Upper lobe of right lung (tissue), 1 donor: Measurements from ENCODE around the gene ARMC10. TPM values are rescaled to one million over a fixed set of nuclear protein-coding genes. Genes with fewer than 3 reads are reported as not detected.

Experiments
- ATAC-seq: fragments of 200-7000 bp; cut with Tn5 transposase; one replicate; pipeline ENCODE4 v1.9.1; 2020; ENCODE audit warnings: mild to moderate bottlenecking, moderate library complexity
- DNase-seq: peaks from one replicate; pipeline ENCODE4 v3.0.0-alpha.2; 2020
- H3K27ac ChIP-seq: fragments of 200-600 bp; one replicate; pipeline ENCODE4 v1.8.0; 2022
- H3K27me3 ChIP-seq: fragments of 200-600 bp; one replicate; pipeline ENCODE4 v1.8.0; 2022; ENCODE audit warnings: mild to moderate bottlenecking
- H3K36me3 ChIP-seq: fragments of 200-600 bp; one replicate; pipeline ENCODE4 v1.8.0; 2022
- H3K4me1 ChIP-seq: fragments of 200-600 bp; one replicate; pipeline ENCODE4 v1.8.0; 2022
- H3K4me3 ChIP-seq: fragments of 200-600 bp; one replicate; pipeline ENCODE4 v1.8.0; 2022; ENCODE audit warnings: mild to moderate bottlenecking
- H3K9me3 ChIP-seq: fragments of 200-600 bp; one replicate; pipeline ENCODE4 v1.8.0; 2022
- intact Hi-C: fragments of 100-400 bp; cut with DNase I; formaldehyde crosslinking; loops from one replicate; pipeline ENCODE4 v1.11.0; 2022
- total RNA-seq: library from RNA; stranded (reverse); fragmentation: NEBNext Ultra II Directional; extraction: Animal tissue kit (Norgen Biotek cat#: 25700); gene quantifications from one replicate; pipeline ENCODE4 v1.2.1, GENCODE V29; 2021
- TF ChIP-seq, protein P1 (sequence below): fragments of 200-600 bp; IDR thresholded peaks from one replicate; pipeline ENCODE4 v1.8.0; 2022; ENCODE audit warnings: antibody characterized with exemption
- donor health status: DM: no; HTN: yes; CAD: no; lungs with severe emphysema.

ARMC10 gene
- total RNA-seq, 1 donor from 2014 or later, result 33.3 TPM

DNA sequence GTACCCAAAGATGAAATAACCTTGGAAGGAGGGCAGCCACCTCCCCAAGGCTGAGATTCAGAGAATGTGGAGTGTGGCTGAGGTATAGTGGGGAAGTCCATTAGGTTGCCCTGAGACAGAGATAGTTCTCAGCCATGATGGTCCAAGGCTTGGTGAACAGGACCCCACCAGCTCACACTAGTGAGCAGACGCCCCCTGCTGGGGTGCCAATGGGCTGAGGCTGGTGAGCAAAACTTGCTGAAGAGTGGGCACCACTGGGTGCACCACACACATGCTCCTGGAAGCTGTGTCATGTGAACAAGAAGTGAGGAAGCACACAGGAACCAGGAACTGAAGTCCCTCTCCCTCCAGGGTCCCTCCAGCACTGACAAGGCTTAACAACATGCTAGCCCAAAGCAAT lies 9.3 kb upstream of the ARMC10 start:
- Histone ChIP-seq H3K9me3 (no peaks in the 10 kb centered on the region), H3K27me3 (no peaks in the 10 kb centered on the region), H3K36me3 (no peaks in the 10 kb centered on the region), H3K27ac (no peak overlapping the region), H3K4me1 (no peaks in the 10 kb centered on the region), H3K4me3 (no peak overlapping the region)
- intact Hi-C loops, result no loop called here
- DNase-seq (peak; percentile 70), ATAC-seq (peak; percentile 69)
- TF ChIP-seq, protein P1, sequence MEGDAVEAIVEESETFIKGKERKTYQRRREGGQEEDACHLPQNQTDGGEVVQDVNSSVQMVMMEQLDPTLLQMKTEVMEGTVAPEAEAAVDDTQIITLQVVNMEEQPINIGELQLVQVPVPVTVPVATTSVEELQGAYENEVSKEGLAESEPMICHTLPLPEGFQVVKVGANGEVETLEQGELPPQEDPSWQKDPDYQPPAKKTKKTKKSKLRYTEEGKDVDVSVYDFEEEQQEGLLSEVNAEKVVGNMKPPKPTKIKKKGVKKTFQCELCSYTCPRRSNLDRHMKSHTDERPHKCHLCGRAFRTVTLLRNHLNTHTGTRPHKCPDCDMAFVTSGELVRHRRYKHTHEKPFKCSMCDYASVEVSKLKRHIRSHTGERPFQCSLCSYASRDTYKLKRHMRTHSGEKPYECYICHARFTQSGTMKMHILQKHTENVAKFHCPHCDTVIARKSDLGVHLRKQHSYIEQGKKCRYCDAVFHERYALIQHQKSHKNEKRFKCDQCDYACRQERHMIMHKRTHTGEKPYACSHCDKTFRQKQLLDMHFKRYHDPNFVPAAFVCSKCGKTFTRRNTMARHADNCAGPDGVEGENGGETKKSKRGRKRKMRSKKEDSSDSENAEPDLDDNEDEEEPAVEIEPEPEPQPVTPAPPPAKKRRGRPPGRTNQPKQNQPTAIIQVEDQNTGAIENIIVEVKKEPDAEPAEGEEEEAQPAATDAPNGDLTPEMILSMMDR, result peak; percentile 40

DNA sequence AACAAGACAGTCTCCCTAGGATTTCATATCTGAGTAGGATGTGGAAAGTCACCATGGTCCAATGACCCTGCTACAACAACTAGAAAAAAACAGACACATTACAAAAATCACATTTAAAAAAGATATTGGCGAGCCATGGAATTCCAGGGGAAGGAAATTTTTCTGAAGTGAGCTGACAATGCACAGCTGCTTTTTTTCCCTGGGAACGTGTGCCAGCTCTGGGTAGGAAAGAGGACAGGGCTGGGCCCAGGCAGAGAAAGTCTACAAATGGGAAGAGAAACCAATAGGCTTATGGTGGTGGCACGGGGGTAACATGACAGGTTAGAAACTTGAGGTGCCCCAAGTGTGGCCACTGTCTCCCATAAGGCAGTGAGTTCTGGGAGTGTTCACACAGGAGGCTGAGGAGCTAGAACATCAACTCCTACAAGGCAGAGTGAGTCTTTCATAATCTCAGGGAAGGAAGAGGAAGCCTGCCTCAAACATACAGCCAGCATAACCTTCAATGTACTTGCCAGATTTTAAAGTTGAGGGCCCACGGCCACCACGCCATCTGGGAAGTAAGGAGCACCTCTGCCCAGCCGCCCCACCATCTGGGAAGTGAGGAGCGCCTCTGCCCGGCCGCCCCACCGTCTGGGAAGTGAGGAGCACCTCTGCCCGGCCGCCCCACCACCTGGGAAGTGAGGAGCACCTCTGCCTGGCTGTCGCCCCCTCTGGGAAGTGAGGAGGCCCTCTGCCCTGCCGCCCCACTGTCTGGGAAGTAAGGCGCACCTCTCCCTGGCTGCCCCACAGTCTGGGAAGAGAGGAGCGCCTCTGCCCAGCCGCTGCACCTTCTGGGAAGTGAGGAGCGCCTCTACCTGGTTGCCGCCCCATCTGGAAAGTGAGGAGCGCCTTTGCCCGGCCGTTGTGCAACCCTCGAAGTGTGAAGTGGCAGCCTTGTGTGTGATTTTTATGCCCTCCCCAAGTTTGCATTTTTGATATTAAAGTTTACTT lies 6.2 kb upstream of the ARMC10 start:
- no peak overlapping the region for H3K4me3 ChIP-seq
- H3K4me1 ChIP-seq, result peaks cover 2% of the 10 kb centered on the region
- ATAC-seq, result no peak
- TF ChIP-seq, protein P1, result no peak
- H3K9me3 ChIP-seq, result no peaks in the 10 kb centered on the region
- peak overlapping the region; percentile 32 for H3K27ac ChIP-seq
- no peaks in the 10 kb centered on the region for H3K27me3 ChIP-seq
- intact Hi-C loops, result no loop called here
- DNase-seq, result no peak
- no peaks in the 10 kb centered on the region for H3K36me3 ChIP-seq

DNA sequence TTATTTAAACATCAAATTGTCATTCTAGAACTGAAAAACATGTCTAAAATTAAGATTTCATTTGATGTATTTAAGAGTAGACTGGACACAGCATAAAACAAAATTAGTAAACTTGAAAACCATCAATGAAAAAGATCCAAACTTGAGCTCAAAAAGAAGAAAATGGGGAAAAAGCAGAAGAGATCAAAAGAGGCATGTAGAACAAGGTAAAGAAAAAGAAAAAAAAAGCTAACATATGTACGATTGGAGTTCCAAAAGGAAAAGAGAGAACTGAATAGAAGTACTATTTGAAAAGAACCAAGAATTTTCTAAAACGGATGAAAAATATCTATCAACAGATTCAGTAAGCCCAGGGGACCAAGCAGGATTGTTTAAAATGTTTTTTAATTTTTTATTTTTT lies 3.9 kb upstream of the ARMC10 start:
- intact Hi-C loops, result no loop called here
- H3K36me3 ChIP-seq, result no peaks in the 10 kb centered on the region
- DNase-seq, result no peak
- peaks cover 6% of the 10 kb centered on the region for H3K4me1 ChIP-seq
- no peak overlapping the region for H3K4me3 ChIP-seq
- H3K9me3 ChIP-seq, result no peaks in the 10 kb centered on the region
- no peaks in the 10 kb centered on the region for H3K27me3 ChIP-seq
- ATAC-seq, result no peak
- H3K27ac ChIP-seq, result no peak overlapping the region
- TF ChIP-seq, protein P1, result no peak

DNA sequence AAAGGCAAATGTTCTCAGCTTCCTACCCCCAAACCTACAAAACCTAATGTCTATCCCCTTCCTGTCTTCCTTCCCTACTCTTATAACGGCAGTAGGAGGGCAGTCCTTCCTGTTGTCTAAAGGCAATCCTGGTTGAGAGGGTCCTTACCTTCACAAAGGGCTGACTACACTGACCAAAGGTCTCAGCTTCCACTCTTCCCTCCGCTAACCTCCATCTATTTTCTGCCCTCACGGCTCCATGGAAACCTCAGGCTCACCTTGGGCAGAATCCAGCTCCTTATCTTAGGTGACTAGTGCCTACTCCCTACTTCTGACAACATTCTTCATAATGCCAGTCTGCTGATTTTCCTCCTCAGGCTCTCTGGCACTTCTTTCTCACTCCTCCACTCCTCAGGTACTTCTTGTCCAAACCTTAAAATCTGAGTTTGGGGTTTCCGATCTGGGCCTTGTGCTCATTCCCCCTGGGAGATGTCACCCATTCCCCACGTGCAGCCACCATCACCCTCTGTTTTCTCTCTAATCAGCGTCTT lies 886 bp upstream of the ARMC10 start:
- Histone ChIP-seq H3K27ac (peak overlapping the region; percentile 90), H3K9me3 (no peaks in the 10 kb centered on the region), H3K4me3 (peak overlapping the region; percentile 76), H3K4me1 (peaks cover 23% of the 10 kb centered on the region), H3K27me3 (no peaks in the 10 kb centered on the region), H3K36me3 (no peaks in the 10 kb centered on the region)
- intact Hi-C loops, result no loop called here
- DNase-seq (no peak), ATAC-seq (peak; percentile 1)
- TF ChIP-seq, protein P1, result no peak

DNA sequence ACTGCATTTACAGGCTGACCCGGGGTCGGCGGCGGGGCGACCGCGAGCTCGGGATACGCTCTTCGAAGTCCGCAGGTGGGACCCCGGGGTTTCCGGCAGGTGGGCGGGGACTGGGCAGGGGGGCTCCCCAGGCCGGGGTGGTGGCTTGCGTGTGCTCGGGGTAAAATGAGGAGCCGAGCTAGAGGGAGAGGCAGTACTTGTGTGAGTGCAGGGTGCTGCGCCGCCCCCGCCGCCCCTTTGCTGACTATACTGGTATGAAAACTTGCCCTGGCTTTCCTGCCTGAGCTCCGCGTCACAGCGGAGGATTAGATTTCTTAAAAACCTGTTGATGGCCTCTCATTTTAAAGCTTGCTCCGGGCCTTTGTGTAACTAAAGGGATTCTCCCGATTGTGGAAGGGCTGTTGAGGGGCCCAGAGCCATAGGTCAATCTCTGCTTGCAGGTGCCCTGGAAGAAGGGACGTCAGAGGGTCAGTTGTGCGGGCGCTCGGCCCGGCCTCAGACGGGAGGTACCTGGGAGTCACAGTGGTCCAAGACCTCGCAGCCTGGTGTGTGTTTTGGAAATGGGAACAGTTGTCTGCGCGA lies 488 bp downstream of the ARMC10 start:
- intact Hi-C loops, result no loop called here
- H3K27me3 ChIP-seq, result no peaks in the 10 kb centered on the region
- H3K27ac ChIP-seq, result peak overlapping the region; percentile 90
- DNase-seq, result peak; percentile 84
- ATAC-seq, result peak; percentile 44
- no peaks in the 10 kb centered on the region for H3K36me3 ChIP-seq
- TF ChIP-seq, protein P1, result no peak
- peak overlapping the region; percentile 76 for H3K4me3 ChIP-seq
- peaks cover 23% of the 10 kb centered on the region for H3K4me1 ChIP-seq
- H3K9me3 ChIP-seq, result no peaks in the 10 kb centered on the region
